Measurements from ENCODE around the gene LAMA5. TPM values are rescaled to one million over a fixed set of nuclear protein-coding genes. Genes with fewer than 3 reads are reported as not detected.

LAMA5 gene
- total RNA-seq, 1 experiment from 2014 or later: 266 TPM

DNA sequence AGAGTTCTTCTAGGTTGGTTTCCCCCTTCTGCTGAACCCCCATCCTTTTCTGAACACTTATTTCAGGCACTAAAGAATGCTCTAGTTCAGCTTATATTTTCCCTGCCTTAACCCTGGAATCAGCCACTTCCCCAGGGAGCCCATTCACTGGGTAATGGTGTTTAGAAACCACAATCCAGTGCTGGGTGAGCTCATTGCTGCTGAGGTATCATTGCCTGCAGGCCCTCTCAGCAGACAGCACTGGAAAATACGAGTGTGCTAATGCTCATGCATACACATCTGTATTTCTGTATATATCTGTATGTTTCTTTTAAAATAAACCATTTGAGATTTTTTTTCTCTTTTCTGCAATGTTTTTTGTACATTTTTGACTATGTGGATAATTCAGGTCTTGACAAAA, 101.7 kb downstream of the LAMA5 start:
- no peak overlapping the region for H3K27ac Mint-ChIP-seq (ENCODE audit: low read depth, unreplicated experiment)
- BruUV-seq (replicated peaks): no TSS peak
- peaks cover 64% of the 10 kb centered on the region for H3K36me3 Mint-ChIP-seq (ENCODE audit: insufficient read depth, unreplicated experiment)
- H3K4me3 Mint-ChIP-seq (ENCODE audit: unreplicated experiment): no peak overlapping the region
- intact Hi-C loops (cut with micrococcal nuclease): no loop called here
- H3K27me3 Mint-ChIP-seq (ENCODE audit: insufficient read depth, unreplicated experiment): no peaks in the 10 kb centered on the region
- ChIA-PET POLR2A (interaction anchor here (0.6 to 1.2 kb wide), 2 partner anchors 36 to 330 kb away, joined by 4 read pairs; no protein-coding TSS in a partner anchor), CTCF (interaction anchor here (0.6 to 2.0 kb wide), 3 partner anchors 9 to 30 kb away, joined by 3 to 6 read pairs (median 4); no protein-coding TSS in a partner anchor)
- no peak for DNase-seq (ENCODE audit: unreplicated experiment)
- no peaks in the 10 kb centered on the region for H3K4me1 Mint-ChIP-seq (ENCODE audit: insufficient read depth, unreplicated experiment)
- H3K9me3 Mint-ChIP-seq (ENCODE audit: unreplicated experiment): no peaks in the 10 kb centered on the region
- TF ChIP-seq, protein P1, sequence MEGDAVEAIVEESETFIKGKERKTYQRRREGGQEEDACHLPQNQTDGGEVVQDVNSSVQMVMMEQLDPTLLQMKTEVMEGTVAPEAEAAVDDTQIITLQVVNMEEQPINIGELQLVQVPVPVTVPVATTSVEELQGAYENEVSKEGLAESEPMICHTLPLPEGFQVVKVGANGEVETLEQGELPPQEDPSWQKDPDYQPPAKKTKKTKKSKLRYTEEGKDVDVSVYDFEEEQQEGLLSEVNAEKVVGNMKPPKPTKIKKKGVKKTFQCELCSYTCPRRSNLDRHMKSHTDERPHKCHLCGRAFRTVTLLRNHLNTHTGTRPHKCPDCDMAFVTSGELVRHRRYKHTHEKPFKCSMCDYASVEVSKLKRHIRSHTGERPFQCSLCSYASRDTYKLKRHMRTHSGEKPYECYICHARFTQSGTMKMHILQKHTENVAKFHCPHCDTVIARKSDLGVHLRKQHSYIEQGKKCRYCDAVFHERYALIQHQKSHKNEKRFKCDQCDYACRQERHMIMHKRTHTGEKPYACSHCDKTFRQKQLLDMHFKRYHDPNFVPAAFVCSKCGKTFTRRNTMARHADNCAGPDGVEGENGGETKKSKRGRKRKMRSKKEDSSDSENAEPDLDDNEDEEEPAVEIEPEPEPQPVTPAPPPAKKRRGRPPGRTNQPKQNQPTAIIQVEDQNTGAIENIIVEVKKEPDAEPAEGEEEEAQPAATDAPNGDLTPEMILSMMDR (IDR thresholded peaks at IDR 0.05; ENCODE audit: unreplicated experiment): no peak

DNA sequence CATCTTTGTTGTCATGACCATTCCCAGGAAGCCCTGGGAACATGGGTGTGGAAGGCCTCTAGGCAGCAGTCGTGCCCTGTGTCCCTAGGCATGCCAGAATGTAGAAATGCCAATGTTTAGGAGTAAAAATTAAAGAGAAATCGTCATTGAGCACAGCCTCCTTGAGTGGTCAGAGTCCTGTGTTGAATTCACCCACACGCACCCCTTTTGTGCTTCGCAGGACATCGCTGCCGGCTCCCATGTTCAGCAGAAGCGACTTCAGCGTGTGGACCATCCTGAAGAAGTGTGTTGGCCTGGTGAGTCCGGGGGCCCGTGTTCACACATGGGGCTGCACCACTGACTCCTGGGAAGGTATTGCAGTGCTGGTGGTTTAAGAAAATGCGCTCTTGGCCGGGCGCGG, 103.7 kb downstream of the LAMA5 start:
- DNase-seq (ENCODE audit: unreplicated experiment): no peak
- BruUV-seq (replicated peaks): no TSS peak
- H3K4me1 Mint-ChIP-seq (ENCODE audit: insufficient read depth, unreplicated experiment): peaks cover 4% of the 10 kb centered on the region

DNA sequence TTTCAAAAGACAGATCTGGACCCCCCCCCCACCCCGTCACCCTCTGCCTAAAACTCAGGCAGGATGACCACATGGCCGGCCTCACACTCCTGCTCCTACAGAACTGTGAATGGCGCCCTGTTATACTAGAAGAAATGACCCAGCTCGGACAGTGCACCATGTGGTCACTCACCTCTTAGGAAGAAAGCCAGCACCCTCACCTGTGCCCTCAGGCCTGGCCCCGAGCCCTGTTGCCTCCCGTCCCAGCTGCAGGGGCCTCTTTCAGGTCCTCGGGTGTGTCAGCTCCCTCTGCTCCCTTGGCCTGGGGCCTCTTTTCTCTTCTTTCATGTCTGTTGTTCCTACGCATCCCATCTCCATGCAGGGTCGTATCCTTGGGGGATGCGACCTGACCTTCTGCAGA, 105.0 kb downstream of the LAMA5 start:
- no peak overlapping the region for H3K27ac Mint-ChIP-seq (ENCODE audit: low read depth, unreplicated experiment)
- POLR2A ChIA-PET: no interaction called here
- H3K36me3 Mint-ChIP-seq (ENCODE audit: insufficient read depth, unreplicated experiment): peaks cover 74% of the 10 kb centered on the region
- H3K4me1 Mint-ChIP-seq (ENCODE audit: insufficient read depth, unreplicated experiment): peaks cover 9% of the 10 kb centered on the region
- DNase-seq (ENCODE audit: unreplicated experiment): no peak
- TF ChIP-seq, protein P1 (IDR thresholded peaks at IDR 0.05; ENCODE audit: unreplicated experiment): no peak
- BruUV-seq (replicated peaks): no TSS peak
- no peak overlapping the region for H3K4me3 Mint-ChIP-seq (ENCODE audit: unreplicated experiment)
- H3K27me3 Mint-ChIP-seq (ENCODE audit: insufficient read depth, unreplicated experiment): no peaks in the 10 kb centered on the region
- CTCF ChIA-PET: interaction anchor here (1.1 to 1.3 kb wide), 2 partner anchors 74 to 546 kb away, joined by 3 to 4 read pairs; no protein-coding TSS in a partner anchor
- intact Hi-C loops (cut with micrococcal nuclease): no loop called here
- no peaks in the 10 kb centered on the region for H3K9me3 Mint-ChIP-seq (ENCODE audit: unreplicated experiment)

More for the DNA sequence above, 103.7 kb downstream of the LAMA5 start:
- Mint-ChIP-seq H3K27ac (ENCODE audit: low read depth, unreplicated experiment) (no peak overlapping the region), H3K27me3 (ENCODE audit: insufficient read depth, unreplicated experiment) (no peaks in the 10 kb centered on the region), H3K4me3 (ENCODE audit: unreplicated experiment) (no peak overlapping the region), H3K9me3 (ENCODE audit: unreplicated experiment) (no peaks in the 10 kb centered on the region), H3K36me3 (ENCODE audit: insufficient read depth, unreplicated experiment) (peaks cover 73% of the 10 kb centered on the region)
- intact Hi-C loops (cut with micrococcal nuclease): no loop called here
- TF ChIP-seq, protein P1 (IDR thresholded peaks at IDR 0.05; ENCODE audit: unreplicated experiment): no peak
- ChIA-PET CTCF (interaction anchor here (1.1 to 1.3 kb wide), 2 partner anchors 75 to 545 kb away, joined by 3 to 4 read pairs; no protein-coding TSS in a partner anchor), POLR2A (no interaction called here)

DNA sequence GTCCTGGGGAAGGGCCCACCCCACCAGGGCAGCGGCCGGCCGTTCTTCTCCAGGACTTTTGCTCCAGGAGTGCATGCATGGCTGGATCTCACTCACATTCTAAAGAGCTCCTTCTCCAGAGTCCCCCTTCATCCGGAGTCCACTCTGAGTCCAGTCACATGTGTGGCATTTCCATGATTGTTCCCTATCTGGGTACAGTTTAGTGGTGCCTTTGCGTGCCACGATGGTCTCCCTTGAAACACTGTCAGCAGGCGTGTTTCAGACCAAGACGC, 107.9 kb downstream of the LAMA5 start:
- DNase-seq (ENCODE audit: unreplicated experiment): no peak
- ChIA-PET POLR2A (interaction anchor here (0.6 kb wide), 1 partner anchor 72 kb away, joined by 3 read pairs; no protein-coding TSS in a partner anchor), CTCF (interaction anchor here (0.9 kb wide), 1 partner anchor 17 kb away, joined by 3 read pairs; no protein-coding TSS in a partner anchor)
- no peak overlapping the region for H3K27ac Mint-ChIP-seq (ENCODE audit: low read depth, unreplicated experiment)
- BruUV-seq (replicated peaks): no TSS peak
- H3K9me3 Mint-ChIP-seq (ENCODE audit: unreplicated experiment): no peaks in the 10 kb centered on the region
- no peaks in the 10 kb centered on the region for H3K27me3 Mint-ChIP-seq (ENCODE audit: insufficient read depth, unreplicated experiment)
- no peak overlapping the region for H3K4me3 Mint-ChIP-seq (ENCODE audit: unreplicated experiment)
- intact Hi-C loops (cut with micrococcal nuclease): no loop called here
- TF ChIP-seq, protein P1 (IDR thresholded peaks at IDR 0.05; ENCODE audit: unreplicated experiment): no peak
- peaks cover 9% of the 10 kb centered on the region for H3K4me1 Mint-ChIP-seq (ENCODE audit: insufficient read depth, unreplicated experiment)
- H3K36me3 Mint-ChIP-seq (ENCODE audit: insufficient read depth, unreplicated experiment): peaks cover 67% of the 10 kb centered on the region

Small RNA genes within 50 kb of the gene (microRNA-seq; reads per million reads assigned to microRNA genes)
- gene MIR4758: 0.66 reads per million

Other genes with a start within 250 kb of the LAMA5 start
- 33.3 and 35.1 TPM in 2 replicates for gene LSM14B, start 244.8 kb downstream of the LAMA5 start, total RNA-seq (2022)
- gene PSMA7, start 223.9 kb downstream of the LAMA5 start, total RNA-seq (2022): 362 and 419 TPM in 2 replicates
- 16.1 and 17.9 TPM in 2 replicates for gene SS18L1, start 223.5 kb downstream of the LAMA5 start, total RNA-seq (2022)
- gene MTG2, start 184.3 kb downstream of the LAMA5 start, total RNA-seq (2022): 46.9 and 61.0 TPM in 2 replicates
- not detected in 2 replicates for gene HRH3, start 147.0 kb downstream of the LAMA5 start, total RNA-seq (2022)
- 38.8 and 51.9 TPM in 2 replicates for gene OSBPL2, start 128.8 kb downstream of the LAMA5 start, total RNA-seq (2022)
- 98.0 and 127 TPM in 2 replicates for gene ADRM1, start 64.3 kb downstream of the LAMA5 start, total RNA-seq (2022)
- gene RPS21, start 19.8 kb upstream of the LAMA5 start, total RNA-seq (2022): 1,978 and 2,055 TPM in 2 replicates
- gene CABLES2, start 40.0 kb upstream of the LAMA5 start, total RNA-seq (2022): 1.5 and 2.8 TPM in 2 replicates
- not detected in 2 replicates for gene RBBP8NL, start 60.2 kb upstream of the LAMA5 start, total RNA-seq (2022)
- gene GATA5, start 108.7 kb upstream of the LAMA5 start, total RNA-seq (2022): not detected in 2 replicates